ENCODE measurements around the gene TMEM213. TPM values are rescaled to one million over a fixed set of nuclear protein-coding genes. Genes with fewer than 3 reads are reported as not detected.
A peak's percentile ranks its signal among the peaks of the same experiment; 100 is the strongest.

TMEM213 gene
- total and polyA plus RNA-seq, 2 of the 8 experiments (the other 6 are each of a cell fraction or from before 2014, with no cell fraction given), result 0.21 to 0.67 TPM

DNA sequence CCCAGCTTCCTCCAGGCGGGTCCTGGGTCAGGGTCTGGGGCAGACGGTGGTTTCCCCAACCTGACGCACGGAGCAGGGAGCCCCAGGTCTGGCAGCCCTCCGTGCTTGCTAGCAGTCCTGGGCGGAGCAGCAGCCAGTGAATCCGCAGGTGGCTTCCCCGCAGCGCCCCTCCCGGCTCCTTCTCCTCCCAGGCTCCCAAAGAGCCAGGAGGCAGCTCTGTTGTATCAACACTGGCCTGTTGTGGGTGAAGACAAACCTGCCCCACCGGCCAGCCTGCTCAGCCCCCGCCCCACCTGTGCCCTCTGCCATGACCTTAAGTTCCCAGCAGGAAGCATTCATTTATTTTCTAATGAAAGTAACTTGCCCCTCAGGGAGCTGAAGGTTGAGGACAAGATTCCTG, 24.0 kb upstream of the TMEM213 start:
- H3K27ac ChIP-seq (ENCODE audit: low read depth, low read length), result no peak overlapping the region
- TF ChIP-seq, protein P1, sequence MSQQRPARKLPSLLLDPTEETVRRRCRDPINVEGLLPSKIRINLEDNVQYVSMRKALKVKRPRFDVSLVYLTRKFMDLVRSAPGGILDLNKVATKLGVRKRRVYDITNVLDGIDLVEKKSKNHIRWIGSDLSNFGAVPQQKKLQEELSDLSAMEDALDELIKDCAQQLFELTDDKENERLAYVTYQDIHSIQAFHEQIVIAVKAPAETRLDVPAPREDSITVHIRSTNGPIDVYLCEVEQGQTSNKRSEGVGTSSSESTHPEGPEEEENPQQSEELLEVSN (IDR thresholded peaks at IDR 0.05), result 0 out of 2 replicates have a peak, but pooled peaks have one; percentile 27
- TF ChIP-seq TCF12 (IDR thresholded peaks at IDR 0.05; ENCODE audit: low read depth, low read length) (no peak), RXRA (IDR thresholded peaks at IDR 0.05; ENCODE audit: insufficient read depth, low read depth, low read length) (peak; percentile 82; the same call in 1 of the 2 replicates), RBBP5 (IDR thresholded peaks at IDR 0.05; ENCODE audit: borderline replicate concordance, low read depth, low read length) (no peak), SIN3A (conservative IDR thresholded peaks at IDR 0.05 in 1 of 2, IDR thresholded peaks at IDR 0.05 in 1 of 2; ENCODE audit: low read depth in 1 of 2, low read length in 2 of 2) (no peak), MAFK (IDR thresholded peaks at IDR 0.05; ENCODE audit: low read depth, low read length) (no peak), CBX8 (IDR thresholded peaks at IDR 0.05; ENCODE audit: borderline replicate concordance, low read depth, low read length) (no peak), NRF1 (IDR thresholded peaks at IDR 0.05; ENCODE audit: low read depth, low read length) (no peak), SP2 (IDR thresholded peaks at IDR 0.05; ENCODE audit: low read length) (no peak), TEAD4 (IDR thresholded peaks at IDR 0.05; ENCODE audit: low read depth, low read length) (no peak), RAD21 (IDR thresholded peaks at IDR 0.05 in 1 of 2, conservative IDR thresholded peaks at IDR 0.05 in 1 of 2; ENCODE audit: low read depth in 2 of 2, low read length in 2 of 2) (peak; percentile 26 to 41; a peak in 3 of 4 replicates), SP1 (IDR thresholded peaks at IDR 0.05; ENCODE audit: low read depth, low read length) (0 out of 2 replicates have a peak, but pooled peaks have one; percentile 19), POLR2AphosphoS5 (IDR thresholded peaks at IDR 0.05; ENCODE audit: low read depth, low read length) (no peak)

More for the DNA sequence above, 24.0 kb upstream of the TMEM213 start:
- Histone ChIP-seq H3K36me3 (ENCODE audit: control insufficient read depth in 2 of 4, insufficient read depth in 4 of 4, low read length in 3 of 4) (no peaks in the 10 kb centered on the region), H4K5ac (ENCODE audit: insufficient read length, low read depth, low read length) (no peak overlapping the region), H3K18ac (ENCODE audit: extremely low read depth, low read length) (no peak overlapping the region; the same call in 1 of the 2 replicates), H3K9me3 (ENCODE audit: insufficient read depth in 2 of 2, low read depth in 1 of 2, low read length in 1 of 2) (no peaks in the 10 kb centered on the region), H3K56ac (replicated peaks; ENCODE audit: insufficient read length, low read depth, low read length) (no peak overlapping the region), H2BK120ac (replicated peaks; ENCODE audit: low read depth, low read length) (no peak overlapping the region), H3K4me3 (ENCODE audit: extremely low read depth in 1 of 4, insufficient read depth in 2 of 4, low read depth in 3 of 4, low read length in 4 of 4) (peak overlapping the region in 2 of 4 experiments; percentile 26 to 32; a peak in 3 of 8 replicates), H3K79me1 (ENCODE audit: low read depth, low read length) (no peaks in the 10 kb centered on the region), H3K14ac (ENCODE audit: insufficient read length) (no peak overlapping the region), H3K27me3 (replicated peaks in 1 of 4; ENCODE audit: control insufficient read depth in 3 of 4, extremely low read depth in 1 of 4, insufficient read depth in 3 of 4, low read length in 3 of 4) (peaks cover 0 to 10% (median 3%) of the 10 kb centered on the region in 4 experiments; a peak in 4 of 7 replicates), H2AFZ (ENCODE audit: low read length) (no peak overlapping the region), H3K4me2 (ENCODE audit: insufficient read depth in 1 of 2, low read depth in 2 of 2, low read length in 2 of 2) (peak overlapping the region; percentile 6 to 45; a peak in 2 of 4 replicates), H2AK5ac (ENCODE audit: low read depth, low read length) (no peak overlapping the region), H3K4me1 (replicated peaks in 1 of 4; ENCODE audit: control insufficient read depth in 3 of 4, insufficient read depth in 4 of 4, low read length in 3 of 4) (peaks cover 0 to 5% (median 4%) of the 10 kb centered on the region in 4 experiments; a peak in 5 of 7 replicates), H4K20me1 (replicated peaks in 1 of 2; ENCODE audit: control insufficient read depth in 1 of 2, insufficient read depth in 2 of 2, low read length in 2 of 2) (no peaks in the 10 kb centered on the region), H3K23ac (ENCODE audit: insufficient read length) (no peak overlapping the region), H3K79me2 (ENCODE audit: control insufficient read depth in 1 of 2, insufficient read depth in 2 of 2, low read length in 2 of 2) (no peaks in the 10 kb centered on the region), H3K4ac (replicated peaks; ENCODE audit: insufficient read length, low read depth, low read length) (no peak overlapping the region), H4K91ac (replicated peaks; ENCODE audit: insufficient read length, low read length) (no peak overlapping the region), H2BK12ac (ENCODE audit: low read depth, low read length) (peak overlapping the region; percentile 2; the same call in 1 of the 2 replicates), H2BK20ac (ENCODE audit: low read length) (no peak overlapping the region), H3K9ac (replicated peaks in 1 of 4; ENCODE audit: extremely low read depth in 1 of 4, low read depth in 3 of 4, low read length in 3 of 4) (no peak overlapping the region), H4K8ac (ENCODE audit: extremely low read depth, insufficient read depth, low read length) (peak overlapping the region; percentile 46), H2BK15ac (ENCODE audit: low read length) (no peak overlapping the region), H2BK5ac (ENCODE audit: low read depth, low read length) (no peak overlapping the region; the same call in 1 of the 2 replicates), H3K23me2 (ENCODE audit: low read depth, low read length) (no peaks in the 10 kb centered on the region)
- DNase-seq (ENCODE audit: low read depth in 1 of 2, low spot score in 2 of 2), result peak; percentile 75 to 76
- ChIA-PET CTCF (ENCODE audit: partially characterized antibody) (interaction anchor here (0.9 to 1.5 kb wide), 3 partner anchors 19 to 1113 kb away, joined by 3 to 6 read pairs (median 4); no protein-coding TSS in a partner anchor), POLR2A (ENCODE audit: partially characterized antibody) (no interaction called here)
- WGBS, 2 experiments (ENCODE audit: extremely low coverage in 1 of 2, insufficient coverage in 1 of 2, insufficient read length in 1 of 2, insufficient replicate concordance in 2 of 2, low coverage in 1 of 2, low lambda C conversion rate in 2 of 2, missing lambda C conversion rate in 1 of 2), result 37% methylated on average over 6 of the region's 12 CpGs; no CpG with 5 or more reads in 1 of the 2 experiments
- no peak for FAIRE-seq

All from H1 (cell line).